ENCODE measurements around the gene DUSP22.

Gene DUSP22

DNA sequence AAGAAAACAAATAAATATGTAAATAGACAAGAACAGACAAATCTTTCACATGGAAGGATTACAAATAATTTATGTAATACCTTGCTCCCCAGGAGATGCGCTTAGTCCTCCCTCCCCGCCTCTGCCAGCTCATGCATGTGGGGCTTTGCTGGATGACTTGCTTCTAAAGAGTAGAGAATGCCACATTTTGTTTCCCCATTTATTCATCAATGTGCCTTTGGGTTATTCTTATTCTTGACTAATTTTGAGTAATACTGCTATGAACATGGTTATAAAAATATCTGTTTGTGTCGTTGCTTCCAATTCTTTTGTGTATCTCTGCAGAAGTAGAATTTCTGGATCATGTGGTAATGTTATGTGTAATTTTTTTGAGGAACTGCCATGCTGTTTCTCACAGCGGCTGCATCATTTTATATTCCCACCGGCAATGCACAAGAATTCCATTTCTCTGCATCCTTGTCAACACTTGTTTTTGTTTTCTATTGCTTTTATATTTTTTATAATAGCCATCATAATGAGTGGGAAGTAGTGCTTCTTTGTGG, 23.8 kb upstream of the DUSP22 start:
- Histone ChIP-seq H3K9me3 (ENCODE audit: control insufficient read depth, low read length) (no peaks in the 10 kb centered on the region), H3K4me2 (ENCODE audit: low read length, poor library complexity, severe bottlenecking) (no peak overlapping the region), H4K8ac (ENCODE audit: low read length) (no peak overlapping the region), H3K27me3 (ENCODE audit: control insufficient read depth in 1 of 2, insufficient read depth in 1 of 2, low read length in 2 of 2) (no peaks in the 10 kb centered on the region), H3K4ac (ENCODE audit: low read depth in 1 of 2, low read length in 2 of 2) (no peak overlapping the region), H3K27ac (ENCODE audit: low read length, poor library complexity, severe bottlenecking) (no peak overlapping the region), H4K91ac (ENCODE audit: low read length) (no peak overlapping the region), H2BK15ac (ENCODE audit: low read depth, poor library complexity, severe bottlenecking) (no peak overlapping the region), H3K79me1 (replicated peaks; ENCODE audit: low read length, poor library complexity, severe bottlenecking) (no peaks in the 10 kb centered on the region), H2AK5ac (ENCODE audit: low read length, severe bottlenecking) (no peak overlapping the region), H3K4me3 (ENCODE audit: insufficient read depth in 1 of 2, low read depth in 1 of 2, low read length in 2 of 2) (no peak overlapping the region), H2BK12ac (ENCODE audit: low read length in 2 of 2) (no peak overlapping the region), H3K4me1 (ENCODE audit: control insufficient read depth, insufficient read depth, low read depth, low read length) (no peaks in the 10 kb centered on the region), H3K18ac (ENCODE audit: low read depth in 1 of 2, low read length in 2 of 2) (no peak overlapping the region), H3K23ac (ENCODE audit: low read length in 2 of 2) (no peak overlapping the region), H3K9ac (ENCODE audit: low read length) (no peak overlapping the region), H2AFZ (ENCODE audit: low read depth, low read length) (no peak overlapping the region), H3K36me3 (ENCODE audit: control insufficient read depth in 1 of 2, insufficient read depth in 2 of 2, low read depth in 1 of 2, low read length in 2 of 2) (no peaks in the 10 kb centered on the region), H2BK120ac (ENCODE audit: low read depth, low read length) (no peak overlapping the region), H2BK5ac (ENCODE audit: low read depth, low read length, poor library complexity, severe bottlenecking) (no peak overlapping the region), H3K14ac (ENCODE audit: low read length in 2 of 2) (no peak overlapping the region)
- whole genome bisulfite sequencing: 68% methylated on average over 3 of the region's 5 CpGs
- DNase-seq: no peak

DNA sequence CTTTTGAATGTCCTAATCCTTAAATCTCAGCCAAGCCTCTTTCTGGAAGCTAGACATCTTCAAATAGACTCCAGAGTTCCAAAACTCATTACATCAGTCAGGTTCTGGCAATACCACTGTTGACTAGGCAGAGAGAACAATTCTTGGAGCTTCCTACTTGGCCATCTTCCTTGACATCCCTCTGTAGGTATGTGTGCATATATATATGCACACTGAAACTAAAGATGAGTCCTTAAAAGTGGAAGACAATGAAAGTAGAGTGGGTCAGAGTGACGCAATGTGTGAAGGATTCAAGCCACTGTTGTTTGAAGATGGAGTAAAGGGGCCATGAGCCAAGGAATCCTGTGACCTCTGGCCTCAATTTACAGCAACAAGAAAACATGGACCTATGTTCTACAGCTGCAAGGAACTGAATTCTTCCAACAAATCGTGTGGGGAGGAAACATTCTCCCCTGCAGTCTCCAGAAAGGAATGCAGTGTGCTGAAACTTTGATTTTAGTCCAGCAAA, 18.7 kb upstream of the DUSP22 start:
- Histone ChIP-seq H3K27ac (ENCODE audit: low read length, poor library complexity, severe bottlenecking) (no peak overlapping the region), H2AFZ (ENCODE audit: low read depth, low read length) (no peak overlapping the region), H3K36me3 (ENCODE audit: control insufficient read depth in 1 of 2, insufficient read depth in 2 of 2, low read depth in 1 of 2, low read length in 2 of 2) (no peaks in the 10 kb centered on the region), H4K8ac (ENCODE audit: low read length) (no peak overlapping the region), H4K91ac (ENCODE audit: low read length) (no peak overlapping the region), H2BK15ac (ENCODE audit: low read depth, poor library complexity, severe bottlenecking) (no peak overlapping the region), H3K14ac (ENCODE audit: low read length in 2 of 2) (no peak overlapping the region), H3K4ac (ENCODE audit: low read depth in 1 of 2, low read length in 2 of 2) (no peak overlapping the region), H2BK120ac (ENCODE audit: low read depth, low read length) (no peak overlapping the region), H3K4me3 (ENCODE audit: insufficient read depth in 1 of 2, low read depth in 1 of 2, low read length in 2 of 2) (no peak overlapping the region), H2AK5ac (ENCODE audit: low read length, severe bottlenecking) (no peak overlapping the region), H3K23ac (ENCODE audit: low read length in 2 of 2) (no peak overlapping the region), H3K4me2 (ENCODE audit: low read length, poor library complexity, severe bottlenecking) (no peak overlapping the region), H3K18ac (ENCODE audit: low read depth in 1 of 2, low read length in 2 of 2) (no peak overlapping the region), H3K4me1 (ENCODE audit: control insufficient read depth, insufficient read depth, low read depth, low read length) (no peaks in the 10 kb centered on the region), H2BK12ac (ENCODE audit: low read length in 2 of 2) (no peak overlapping the region), H3K9ac (ENCODE audit: low read length) (no peak overlapping the region), H3K9me3 (ENCODE audit: control insufficient read depth, low read length) (no peaks in the 10 kb centered on the region), H2BK5ac (ENCODE audit: low read depth, low read length, poor library complexity, severe bottlenecking) (no peak overlapping the region), H3K27me3 (ENCODE audit: control insufficient read depth in 1 of 2, insufficient read depth in 1 of 2, low read length in 2 of 2) (peaks cover 0 to 4% of the 10 kb centered on the region in 2 experiments), H3K79me1 (replicated peaks; ENCODE audit: low read length, poor library complexity, severe bottlenecking) (no peaks in the 10 kb centered on the region)
- 38% methylated on average over 2 of the region's 2 CpGs for WGBS
- no peak for DNase-seq

DNA sequence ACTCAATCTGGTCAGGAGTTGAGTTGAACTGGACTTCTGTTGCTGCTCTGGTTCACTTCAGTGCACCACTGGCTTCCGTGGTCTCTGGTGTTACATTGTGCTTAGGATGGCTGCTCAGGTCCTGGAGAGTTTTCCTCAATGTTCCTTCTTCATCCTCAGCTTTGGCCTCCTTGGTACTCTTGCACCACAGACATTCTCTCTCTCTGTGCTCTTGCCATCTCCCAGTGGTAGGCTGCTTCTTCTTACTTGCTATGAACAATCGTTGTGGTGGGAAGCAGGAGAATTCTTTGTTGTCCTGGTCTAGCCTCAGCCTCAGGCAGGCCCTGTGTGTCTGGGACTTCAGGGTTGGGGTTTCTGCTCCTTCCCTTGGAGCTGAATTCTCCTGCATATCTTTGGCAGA, 14.5 kb upstream of the DUSP22 start:
- Histone ChIP-seq H3K9ac (ENCODE audit: low read length) (no peak overlapping the region), H3K14ac (ENCODE audit: low read length in 2 of 2) (no peak overlapping the region), H2AK5ac (ENCODE audit: low read length, severe bottlenecking) (no peak overlapping the region), H3K23ac (ENCODE audit: low read length in 2 of 2) (no peak overlapping the region), H3K4me1 (ENCODE audit: control insufficient read depth, insufficient read depth, low read depth, low read length) (no peaks in the 10 kb centered on the region), H2BK15ac (ENCODE audit: low read depth, poor library complexity, severe bottlenecking) (no peak overlapping the region), H3K36me3 (ENCODE audit: control insufficient read depth in 1 of 2, insufficient read depth in 2 of 2, low read depth in 1 of 2, low read length in 2 of 2) (no peaks in the 10 kb centered on the region), H2BK5ac (ENCODE audit: low read depth, low read length, poor library complexity, severe bottlenecking) (no peak overlapping the region), H4K91ac (ENCODE audit: low read length) (no peak overlapping the region), H3K79me1 (replicated peaks; ENCODE audit: low read length, poor library complexity, severe bottlenecking) (no peaks in the 10 kb centered on the region), H2BK120ac (ENCODE audit: low read depth, low read length) (no peak overlapping the region), H3K4me2 (ENCODE audit: low read length, poor library complexity, severe bottlenecking) (no peak overlapping the region), H3K27ac (ENCODE audit: low read length, poor library complexity, severe bottlenecking) (no peak overlapping the region), H2BK12ac (ENCODE audit: low read length in 2 of 2) (no peak overlapping the region), H3K27me3 (ENCODE audit: control insufficient read depth in 1 of 2, insufficient read depth in 1 of 2, low read length in 2 of 2) (peaks cover under 1 to 4% of the 10 kb centered on the region in 2 experiments), H3K4ac (ENCODE audit: low read depth in 1 of 2, low read length in 2 of 2) (no peak overlapping the region), H2AFZ (ENCODE audit: low read depth, low read length) (no peak overlapping the region), H4K8ac (ENCODE audit: low read length) (no peak overlapping the region), H3K18ac (ENCODE audit: low read depth in 1 of 2, low read length in 2 of 2) (no peak overlapping the region), H3K9me3 (ENCODE audit: control insufficient read depth, low read length) (no peaks in the 10 kb centered on the region), H3K4me3 (ENCODE audit: insufficient read depth in 1 of 2, low read depth in 1 of 2, low read length in 2 of 2) (no peak overlapping the region)
- no peak for DNase-seq
- 71% methylated on average over 2 of the region's 2 CpGs for WGBS

DNA sequence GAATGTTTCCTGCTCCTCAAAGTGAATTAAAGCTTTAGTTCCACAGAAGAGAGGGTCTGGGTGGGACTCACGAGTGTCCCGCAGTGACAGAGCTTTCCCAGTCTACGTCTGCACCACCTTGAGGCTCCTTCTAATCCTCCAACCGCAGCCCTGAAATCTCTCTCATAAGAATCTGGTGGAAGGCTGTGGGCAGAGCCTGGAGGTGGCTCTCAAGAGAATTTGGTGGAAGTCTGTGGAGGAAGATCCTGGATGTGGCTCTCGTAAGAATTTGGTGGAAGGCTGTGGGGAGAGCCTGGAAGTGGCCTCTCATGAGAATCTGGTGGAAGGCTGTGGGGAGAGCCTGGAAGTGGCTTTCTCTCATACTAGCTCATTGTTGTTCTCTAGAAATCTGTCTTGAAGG, 13.8 kb upstream of the DUSP22 start:
- Histone ChIP-seq H4K8ac (ENCODE audit: low read length) (no peak overlapping the region), H2BK120ac (ENCODE audit: low read depth, low read length) (no peak overlapping the region), H3K9me3 (ENCODE audit: control insufficient read depth, low read length) (no peaks in the 10 kb centered on the region)

More for the DNA sequence above, 13.8 kb upstream of the DUSP22 start:
- no peak overlapping the region for H2BK12ac ChIP-seq (ENCODE audit: low read length in 2 of 2)
- no peak overlapping the region for H2AFZ ChIP-seq (ENCODE audit: low read depth, low read length)
- no peaks in the 10 kb centered on the region for H3K4me1 ChIP-seq (ENCODE audit: control insufficient read depth, insufficient read depth, low read depth, low read length)
- H4K91ac ChIP-seq (ENCODE audit: low read length): no peak overlapping the region
- no peak overlapping the region for H3K4ac ChIP-seq (ENCODE audit: low read depth in 1 of 2, low read length in 2 of 2)
- no peak for DNase-seq
- no peak overlapping the region for H3K23ac ChIP-seq (ENCODE audit: low read length in 2 of 2)
- no peaks in the 10 kb centered on the region for H3K79me1 ChIP-seq (replicated peaks; ENCODE audit: low read length, poor library complexity, severe bottlenecking)
- no peak overlapping the region for H3K9ac ChIP-seq (ENCODE audit: low read length)
- H3K4me3 ChIP-seq (ENCODE audit: insufficient read depth in 1 of 2, low read depth in 1 of 2, low read length in 2 of 2): no peak overlapping the region
- no peak overlapping the region for H2BK15ac ChIP-seq (ENCODE audit: low read depth, poor library complexity, severe bottlenecking)
- no peak overlapping the region for H3K27ac ChIP-seq (ENCODE audit: low read length, poor library complexity, severe bottlenecking)
- WGBS: 88% methylated on average over 4 of the region's 5 CpGs
- H3K36me3 ChIP-seq (ENCODE audit: control insufficient read depth in 1 of 2, insufficient read depth in 2 of 2, low read depth in 1 of 2, low read length in 2 of 2): no peaks in the 10 kb centered on the region
- no peak overlapping the region for H3K4me2 ChIP-seq (ENCODE audit: low read length, poor library complexity, severe bottlenecking)
- H2BK5ac ChIP-seq (ENCODE audit: low read depth, low read length, poor library complexity, severe bottlenecking): no peak overlapping the region
- H2AK5ac ChIP-seq (ENCODE audit: low read length, severe bottlenecking): no peak overlapping the region
- H3K14ac ChIP-seq (ENCODE audit: low read length in 2 of 2): no peak overlapping the region
- no peak overlapping the region for H3K18ac ChIP-seq (ENCODE audit: low read depth in 1 of 2, low read length in 2 of 2)
- H3K27me3 ChIP-seq (ENCODE audit: control insufficient read depth in 1 of 2, insufficient read depth in 1 of 2, low read length in 2 of 2): peaks cover 4 to 7% of the 10 kb centered on the region in 2 experiments
